Peyer's patch (tissue), 4 donors: Measurements from ENCODE around the gene UQCR10. TPM values are rescaled to one million over a fixed set of nuclear protein-coding genes. Genes with fewer than 3 reads are reported as not detected.

Experiments
- DNase-seq, 3 donors: peaks; one replicate each; pipeline ENCODE4 v3.0.0-alpha.2; 2017 to 2019
- H3K27ac ChIP-seq, 4 donors: fragments of 200-600 bp; sonication (generic); one replicate each; pipeline ENCODE4 v1.5.1; 2016 to 2019
- H3K27me3 ChIP-seq, 2 donors: fragments of 200-600 bp; sonication (generic); one replicate each; pipeline ENCODE4 v1.5.1; 2019
- H3K36me3 ChIP-seq, 3 donors: fragments of 200-600 bp; sonication (generic); one replicate each; pipeline ENCODE4 v1.5.1; 2016 to 2019
- H3K4me1 ChIP-seq, 4 donors: fragments of 200-600 bp; sonication (generic); one replicate each; pipeline ENCODE4 v1.5.1; 2016 to 2019
- H3K4me3 ChIP-seq, 4 donors: fragments of 200-600 bp; sonication (generic); 1 replicate in 3 of 4; 2 replicates in 1 of 4; pipeline ENCODE4 v1.5.1; 2016 to 2019; ENCODE audit warnings: mild to moderate bottlenecking in 1 of 4
- H3K9me3 ChIP-seq, 4 donors: fragments of 200-600 bp; sonication (generic); one replicate each; pipeline ENCODE4 v1.5.1; 2016 to 2019; ENCODE audit warnings: mild to moderate bottlenecking in 1 of 4
- CTCF ChIP-seq, 6 experiments: fragments of 450-650 bp in 4 of 6; fragments of 200-600 bp in 2 of 6; sonication (generic) in 1 of 6; IDR thresholded peaks; one replicate each; pipeline ENCODE4 v1.5.1; 2017 to 2019; ENCODE audit warnings: antibody characterized with exemption in 6 of 6, mild to moderate bottlenecking in 3 of 6, moderate library complexity in 1 of 6
- POLR2A ChIP-seq, 2 donors: fragments of 450-650 bp; IDR thresholded peaks; one replicate each; pipeline ENCODE4 v1.5.1; 2017; ENCODE audit warnings: antibody characterized with exemption in 2 of 2, mild to moderate bottlenecking in 2 of 2, moderate library complexity in 2 of 2
- total RNA-seq, 4 donors: library from RNA; depleted of rRNA; stranded (reverse); fragments of >200 nt; gene quantifications; one replicate each; pipeline ENCODE4 v1.1.0, GENCODE V29; 2016

Gene UQCR10
- total RNA-seq, 4 donors from 2014 or later: 60.9 to 144 (median 88.2) TPM

- no peak for DNase-seq
- TF ChIP-seq CTCF (IDR thresholded peaks at IDR 0.05) (no peak), POLR2A (IDR thresholded peaks at IDR 0.05) (no peak)
- peaks cover 0 to 88% (median 0%) of the 10 kb centered on the region in 3 donors for H3K36me3 ChIP-seq
- H3K9me3 ChIP-seq: no peaks in the 10 kb centered on the region
- no peak overlapping the region for H3K27ac ChIP-seq
- no peak overlapping the region for H3K4me3 ChIP-seq
- H3K27me3 ChIP-seq: no peaks in the 10 kb centered on the region
- H3K4me1 ChIP-seq: no peaks in the 10 kb centered on the region
These were observed 46.0 kb downstream of the UQCR10 start for GRCh38 chr22:29813126-29813525.

- H3K36me3 ChIP-seq: peaks cover 0 to 86% (median 0%) of the 10 kb centered on the region in 3 donors
- no peaks in the 10 kb centered on the region for H3K27me3 ChIP-seq
- H3K4me3 ChIP-seq: no peak overlapping the region
- H3K4me1 ChIP-seq: no peaks in the 10 kb centered on the region
- no peak for DNase-seq
- TF ChIP-seq POLR2A (IDR thresholded peaks at IDR 0.05): no peak
- TF ChIP-seq CTCF (IDR thresholded peaks at IDR 0.05): peak in 1 of 6 experiments; percentile 7
- H3K27ac ChIP-seq: no peak overlapping the region
- no peaks in the 10 kb centered on the region for H3K9me3 ChIP-seq
These were observed 46.4 kb downstream of the UQCR10 start for GRCh38 chr22:29813563-29813962.

GRCh38 chr22:29814003-29814402, 46.8 kb downstream of the UQCR10 start:
- no peaks in the 10 kb centered on the region for H3K9me3 ChIP-seq
- no peaks in the 10 kb centered on the region for H3K27me3 ChIP-seq
- H3K36me3 ChIP-seq: peaks cover 0 to 86% (median 0%) of the 10 kb centered on the region in 3 donors
- H3K27ac ChIP-seq: no peak overlapping the region
- no peak overlapping the region for H3K4me3 ChIP-seq
- no peaks in the 10 kb centered on the region for H3K4me1 ChIP-seq
- TF ChIP-seq CTCF (IDR thresholded peaks at IDR 0.05) (no peak), POLR2A (IDR thresholded peaks at IDR 0.05) (no peak)
- no peak for DNase-seq

GRCh38 chr22:29815580-29815979, 48.4 kb downstream of the UQCR10 start:
- no peak for DNase-seq
- Histone ChIP-seq H3K36me3 (peaks cover 0 to 88% (median 0%) of the 10 kb centered on the region in 3 donors), H3K4me1 (no peaks in the 10 kb centered on the region), H3K27ac (no peak overlapping the region), H3K9me3 (no peaks in the 10 kb centered on the region), H3K4me3 (no peak overlapping the region), H3K27me3 (no peaks in the 10 kb centered on the region)
- no peak for TF ChIP-seq CTCF (IDR thresholded peaks at IDR 0.05)
- TF ChIP-seq POLR2A (IDR thresholded peaks at IDR 0.05): no peak

GRCh38 chr22:29816128-29816527, 49.0 kb downstream of the UQCR10 start:
- TF ChIP-seq POLR2A (IDR thresholded peaks at IDR 0.05) (no peak), CTCF (IDR thresholded peaks at IDR 0.05) (no peak)
- no peaks in the 10 kb centered on the region for H3K4me1 ChIP-seq

GRCh38 chr22:29816539-29816938, 49.4 kb downstream of the UQCR10 start:
- Histone ChIP-seq H3K4me3 (no peak overlapping the region), H3K4me1 (no peaks in the 10 kb centered on the region), H3K27ac (no peak overlapping the region), H3K9me3 (no peaks in the 10 kb centered on the region), H3K27me3 (no peaks in the 10 kb centered on the region), H3K36me3 (peaks cover 0 to 84% (median 0%) of the 10 kb centered on the region in 3 donors)
- no peak for DNase-seq
- TF ChIP-seq POLR2A (IDR thresholded peaks at IDR 0.05) (no peak), CTCF (IDR thresholded peaks at IDR 0.05) (no peak)

More at GRCh38 chr22:29816128-29816527, 49.0 kb downstream of the UQCR10 start:
- Histone ChIP-seq H3K27me3 (no peaks in the 10 kb centered on the region), H3K4me3 (no peak overlapping the region), H3K27ac (no peak overlapping the region), H3K9me3 (no peaks in the 10 kb centered on the region), H3K36me3 (peaks cover 0 to 88% (median 0%) of the 10 kb centered on the region in 3 donors)
- peak in 1 of 3 donors; percentile 49 for DNase-seq
